ENCODE data around the gene DNAH6.

- TF ChIP-seq CTCF (optimal IDR thresholded peaks at IDR 0.05 in 1 of 3, IDR thresholded peaks at IDR 0.05 in 1 of 3, conservative IDR thresholded peaks at IDR 0.05 in 1 of 3; ENCODE audit: extremely low read depth in 1 of 3, insufficient read depth in 2 of 3, low read length in 3 of 3) (no peak), EZH2 (IDR thresholded peaks at IDR 0.05; ENCODE audit: low read length) (no peak)
These were observed 295.6 kb downstream of the DNAH6 start for GRCh38 chr2:84811839-84812431.
